GM12878 (cell line): ENCODE measurements around the gene APOBEC3B. TPM values are rescaled to one million over a fixed set of nuclear protein-coding genes. Genes with fewer than 3 reads are reported as not detected.

Experiments
- CBX3 ChIP-seq: fragments of 200-600 bp; sonication (generic); IDR thresholded peaks from 2 replicates; pipeline ENCODE4 v1.6.1; 2016; ENCODE audit warnings: low read depth, borderline replicate concordance
- CHD2 ChIP-seq: IDR thresholded peaks from 2 replicates; pipeline ENCODE4 v1.6.1; 2011; ENCODE audit warnings: low read depth, low read length, improper control_type of control experiment, borderline replicate concordance
- IRF4 ChIP-seq: IDR thresholded peaks from 2 replicates; pipeline ENCODE4 v1.6.1; 2011; ENCODE audit warnings: low read depth, low read length
- KLF5 ChIP-seq: fragments of 450-650 bp; IDR thresholded peaks from 2 replicates; pipeline ENCODE4 v1.6.1; 2014; ENCODE audit warnings: mild to moderate bottlenecking; ENCODE audit not compliant: partially characterized antibody
- MLLT1 ChIP-seq: fragments of 450-650 bp; IDR thresholded peaks from 2 replicates; pipeline ENCODE4 v1.6.1; 2016; ENCODE audit warnings: mild to moderate bottlenecking
- PBX3 ChIP-seq: IDR thresholded peaks from 2 replicates; pipeline ENCODE4 v1.6.1; 2011; ENCODE audit warnings: mild to moderate bottlenecking, low read depth, low read length, moderate library complexity; ENCODE audit not compliant: insufficient replicate concordance
- POLR2AphosphoS5 ChIP-seq: IDR thresholded peaks from 2 replicates; pipeline ENCODE4 v1.6.1; 2011; ENCODE audit warnings: mild to moderate bottlenecking, low read length, inconsistent platforms
- RCOR1 ChIP-seq: conservative IDR thresholded peaks from 2 replicates; pipeline ENCODE4 v1.6.1; 2012; ENCODE audit warnings: low read depth, low read length, improper control_type of control experiment
- SKIL ChIP-seq: fragments of 450-650 bp; IDR thresholded peaks from 2 replicates; pipeline ENCODE4 v1.6.1; 2017; ENCODE audit warnings: mild to moderate bottlenecking, low read depth, inconsistent platforms; ENCODE audit not compliant: poor library complexity, severe bottlenecking
- SMAD5 ChIP-seq: IDR thresholded peaks from 2 replicates; pipeline ENCODE4 v1.6.1; 2016; ENCODE audit warnings: antibody characterized with exemption, low read depth
- SMARCA5 ChIP-seq: fragments of 450-650 bp; IDR thresholded peaks from 2 replicates; pipeline ENCODE4 v1.6.1; 2017; ENCODE audit warnings: mild to moderate bottlenecking
- SMC3 ChIP-seq: IDR thresholded peaks from 2 replicates; pipeline ENCODE4 v1.6.1; 2011; ENCODE audit warnings: low read length, improper control_type of control experiment, borderline replicate concordance
- TCF3 ChIP-seq: IDR thresholded peaks from 2 replicates; pipeline ENCODE4 v1.6.1; 2012; ENCODE audit warnings: low read depth, mild to moderate bottlenecking, low read length, borderline replicate concordance; ENCODE audit not compliant: insufficient read depth
- USF1 ChIP-seq: IDR thresholded peaks from 2 replicates; pipeline ENCODE4 v1.6.1; 2011; ENCODE audit warnings: borderline replicate concordance, low read depth, mild to moderate bottlenecking, moderate library complexity, mixed read lengths, low read length; ENCODE audit not compliant: insufficient read depth; ENCODE audit errors: extremely low read length
- ZNF207 ChIP-seq: fragments of 450-650 bp; IDR thresholded peaks from 2 replicates; pipeline ENCODE4 v1.6.1; 2014; ENCODE audit warnings: antibody characterized with exemption, mild to moderate bottlenecking, borderline replicate concordance
- ZNF592 ChIP-seq: fragments of 450-650 bp; IDR thresholded peaks from 2 replicates; pipeline ENCODE4 v1.6.1; 2017; ENCODE audit warnings: mild to moderate bottlenecking, moderate library complexity
- polyA plus RNA-seq, 11 experiments: library from polyadenylated mRNA; depleted of rRNA in 4 of 11; unstranded in 6 of 11; stranded (reverse) in 5 of 11; fragments of >200 nt; fragmentation: Nextera tagmentation in 4 of 11; fragmentation: Illumina TruSeq in 1 of 11; extraction: Ambion mirVana in 4 of 11; extraction: Trizol in 1 of 11; gene quantifications; 1 replicate in 1 of 11; 2 replicates in 10 of 11; pipeline versions ENCODE4 v1.2.1 to v1.2.3, GENCODE V29; 2011 to 2016; ENCODE audit warnings: inconsistent platforms in 2 of 11, missing spikeins in 2 of 11, low read depth in 1 of 11
- total RNA-seq, 4 experiments: library from RNA; depleted of rRNA in 3 of 4; stranded (reverse); fragments of >200 nt in 3 of 4; fragmentation: Illumina TruSeq in 1 of 4; extraction: Trizol in 1 of 4; gene quantifications; 2 replicates each; pipeline versions ENCODE4 v1.2.1 to v1.2.3, GENCODE V29; 2013 to 2021

The APOBEC3B gene
- total and polyA plus RNA-seq, 10 of the 15 experiments (the other 5 are each of a cell fraction or from before 2014, with no cell fraction given), result 2.4 to 75.1 (median 30.9) TPM

- peak; percentile 25; the same call in 1 of the 2 replicates for TF ChIP-seq ZNF592
- no peak for TF ChIP-seq SKIL
- TF ChIP-seq MLLT1, result no peak
- no peak for TF ChIP-seq SMAD5
- TF ChIP-seq POLR2AphosphoS5, result no peak
- TF ChIP-seq IRF4, result peak; percentile 79; the same call in 1 of the 2 replicates
- no peak for TF ChIP-seq KLF5
- no peak for TF ChIP-seq ZNF207
- no peak for TF ChIP-seq RCOR1
- TF ChIP-seq CHD2, result no peak
- TF ChIP-seq CBX3, result no peak
- no peak for TF ChIP-seq USF1
- no peak for TF ChIP-seq SMARCA5
- TF ChIP-seq PBX3, result no peak
- no peak for TF ChIP-seq SMC3
- no peak for TF ChIP-seq TCF3
These were observed at the start of gene APOBEC3B (continued) for GRCh38 chr22:38981992-38982927.
